HEK293 (cell line): ENCODE data around the gene HDLBP.

ENCODE experiments used
- KLF1 ChIP-seq: fragments of 450-650 bp; formaldehyde crosslinking; IDR thresholded peaks from 2 replicates; pipeline ENCODE4 v1.5.1; 2016; ENCODE audit warnings: missing biosample characterization, missing genetic modification characterization
- KLF10 ChIP-seq: fragments of 450-650 bp; IDR thresholded peaks from 2 replicates; pipeline ENCODE4 v1.5.1; 2018; ENCODE audit warnings: missing biosample characterization, mild to moderate bottlenecking, missing genetic modification characterization
- MZF1 ChIP-seq: fragments of 450-650 bp; formaldehyde crosslinking; IDR thresholded peaks from 2 replicates; pipeline ENCODE4 v1.5.1; 2017; ENCODE audit warnings: missing biosample characterization, missing genetic modification characterization, borderline replicate concordance
- ZEB2 ChIP-seq: fragments of 450-650 bp; formaldehyde crosslinking; IDR thresholded peaks from 2 replicates; pipeline ENCODE4 v1.5.1; 2016; ENCODE audit warnings: missing biosample characterization, missing genetic modification characterization
- ZNF112 ChIP-seq: fragments of 450-650 bp; formaldehyde crosslinking; IDR thresholded peaks from 2 replicates; pipeline ENCODE4 v1.5.0; 2017; ENCODE audit warnings: missing biosample characterization, missing genetic modification characterization
- ZNF121 ChIP-seq: fragments of 450-650 bp; formaldehyde crosslinking; IDR thresholded peaks from 2 replicates; pipeline ENCODE4 v1.5.1; 2016; ENCODE audit warnings: missing biosample characterization, missing genetic modification characterization
- ZNF302 ChIP-seq: fragments of 450-650 bp; formaldehyde crosslinking; IDR thresholded peaks from 2 replicates; pipeline ENCODE4 v1.5.1; 2016; ENCODE audit warnings: missing biosample characterization, missing genetic modification characterization, low read depth
- ZNF423 ChIP-seq: fragments of 450-650 bp; formaldehyde crosslinking; IDR thresholded peaks from 2 replicates; pipeline ENCODE4 v1.5.1; 2016; ENCODE audit warnings: missing biosample characterization, missing genetic modification characterization
- ZNF596 ChIP-seq: fragments of 450-650 bp; IDR thresholded peaks from 2 replicates; pipeline ENCODE4 v1.5.0; 2018; ENCODE audit warnings: missing biosample characterization, mild to moderate bottlenecking, missing genetic modification characterization, moderate library complexity
- ZNF768 ChIP-seq: fragments of 450-650 bp; formaldehyde crosslinking; IDR thresholded peaks from 2 replicates; pipeline ENCODE4 v1.5.1; 2018; ENCODE audit warnings: missing biosample characterization, mild to moderate bottlenecking, missing genetic modification characterization
- ZSCAN16 ChIP-seq: fragments of 450-650 bp; formaldehyde crosslinking; IDR thresholded peaks from 2 replicates; pipeline ENCODE4 v1.5.1; 2016; ENCODE audit warnings: missing biosample characterization, missing genetic modification characterization
- TF ChIP-seq, protein P1 (sequence below): fragments of 450-650 bp; formaldehyde crosslinking; optimal IDR thresholded peaks from 2 replicates; pipeline ENCODE3; 2016; ENCODE audit warnings: missing biosample characterization, mild to moderate bottlenecking, missing genetic modification characterization
- TF ChIP-seq, protein P2 (sequence below): fragments of 450-650 bp; formaldehyde crosslinking; IDR thresholded peaks from 2 replicates; pipeline ENCODE4 v1.5.1; 2016; ENCODE audit warnings: missing biosample characterization, missing genetic modification characterization
- TF ChIP-seq, protein P3 (sequence below): fragments of 450-650 bp; formaldehyde crosslinking; conservative IDR thresholded peaks from 2 replicates; pipeline ENCODE4 v1.5.1; 2016; ENCODE audit warnings: low read depth, missing biosample characterization, missing genetic modification characterization
- TF ChIP-seq, protein P4 (sequence below): fragments of 450-650 bp; formaldehyde crosslinking; IDR thresholded peaks from 2 replicates; pipeline ENCODE4 v1.5.1; 2016; ENCODE audit warnings: missing biosample characterization, missing genetic modification characterization
- TF ChIP-seq, protein P5 (sequence below): fragments of 450-650 bp; formaldehyde crosslinking; IDR thresholded peaks from 2 replicates; pipeline ENCODE4 v1.5.1; 2016; ENCODE audit warnings: missing biosample characterization, missing genetic modification characterization
- TF ChIP-seq, protein P6 (sequence below): fragments of 450-650 bp; formaldehyde crosslinking; IDR thresholded peaks from 2 replicates; pipeline ENCODE4; 2016; ENCODE audit warnings: missing biosample characterization, missing genetic modification characterization
- TF ChIP-seq, protein P7 (sequence below): fragments of 450-650 bp; formaldehyde crosslinking; IDR thresholded peaks from 2 replicates; pipeline ENCODE4 v1.5.1; 2017; ENCODE audit warnings: missing biosample characterization, missing genetic modification characterization
- TF ChIP-seq, protein P8 (sequence below): fragments of 450-650 bp; formaldehyde crosslinking; IDR thresholded peaks from 2 replicates; pipeline ENCODE4 v1.5.1; 2016; ENCODE audit warnings: missing biosample characterization, missing genetic modification characterization
- TF ChIP-seq, protein P9 (sequence below): fragments of 450-650 bp; formaldehyde crosslinking; IDR thresholded peaks from 2 replicates; pipeline ENCODE4 v1.5.1; 2016; ENCODE audit warnings: missing biosample characterization, missing genetic modification characterization

HDLBP gene

DNA sequence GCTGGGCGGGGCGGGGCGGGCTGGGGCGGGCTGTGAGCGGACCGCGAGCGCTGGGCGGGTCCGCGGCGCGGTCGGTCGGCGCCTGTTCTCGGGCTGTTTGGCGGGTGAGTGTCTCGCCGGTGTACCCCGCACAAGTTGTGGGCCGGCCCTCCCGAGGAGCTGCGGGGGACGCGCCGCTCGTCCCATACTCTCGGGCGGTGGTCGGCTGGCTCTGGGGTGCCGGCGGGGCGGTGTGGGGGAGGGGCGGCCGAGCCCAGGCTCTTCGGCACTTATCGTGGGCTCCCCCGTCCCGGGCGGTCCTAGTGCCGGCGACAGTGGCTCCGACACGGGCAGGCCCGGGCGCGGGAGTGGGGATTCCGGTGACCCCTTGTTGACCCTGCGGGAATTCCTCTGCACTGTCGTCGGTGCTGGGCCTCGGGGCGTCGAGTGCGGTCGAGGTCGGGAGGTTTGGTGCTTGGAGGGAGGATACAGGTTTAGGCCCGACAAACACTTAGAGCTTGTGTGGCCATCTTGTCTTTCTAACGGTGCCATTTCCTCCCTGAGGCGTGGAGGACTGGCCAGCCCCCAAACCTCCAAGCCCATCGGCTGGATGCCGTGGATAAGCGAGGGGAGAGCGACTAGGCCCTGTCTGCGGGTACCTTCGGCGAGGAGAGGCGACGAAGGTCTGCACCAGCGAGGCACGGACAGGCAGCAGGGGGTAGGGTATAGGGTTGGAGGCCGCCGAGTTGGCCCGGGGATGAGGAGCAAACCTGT is 583 bp upstream of the HDLBP start, which contains the start of gene SEPTIN2 (continued):
- TF ChIP-seq, protein P1, sequence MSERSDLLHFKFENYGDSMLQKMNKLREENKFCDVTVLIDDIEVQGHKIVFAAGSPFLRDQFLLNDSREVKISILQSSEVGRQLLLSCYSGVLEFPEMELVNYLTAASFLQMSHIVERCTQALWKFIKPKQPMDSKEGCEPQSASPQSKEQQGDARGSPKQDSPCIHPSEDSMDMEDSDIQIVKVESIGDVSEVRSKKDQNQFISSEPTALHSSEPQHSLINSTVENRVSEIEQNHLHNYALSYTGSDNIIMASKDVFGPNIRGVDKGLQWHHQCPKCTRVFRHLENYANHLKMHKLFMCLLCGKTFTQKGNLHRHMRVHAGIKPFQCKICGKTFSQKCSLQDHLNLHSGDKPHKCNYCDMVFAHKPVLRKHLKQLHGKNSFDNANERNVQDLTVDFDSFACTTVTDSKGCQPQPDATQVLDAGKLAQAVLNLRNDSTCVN (tag by site-specific recombination): peak; percentile 59
- TF ChIP-seq ZEB2 (tag by site-specific recombination) (0 out of 2 replicates have a peak, but pooled peaks have one; percentile 50), ZNF423 (tag by site-specific recombination) (peak; percentile 46; the same call in 1 of the 2 replicates), ZNF768 (tag by site-specific recombination) (no peak), KLF10 (tag by site-specific recombination) (0 out of 2 replicates have a peak, but pooled peaks have one; percentile 9), ZNF596 (tag by site-specific recombination) (no peak), ZNF121 (tag by site-specific recombination) (0 out of 2 replicates have a peak, but pooled peaks have one; percentile 30), ZNF112 (tag by site-specific recombination) (no peak), KLF1 (tag by site-specific recombination) (peak; percentile 49; the same call in 1 of the 2 replicates), MZF1 (tag by site-specific recombination) (peak; percentile 53; the same call in 1 of the 2 replicates), ZNF302 (no peak), ZSCAN16 (tag by site-specific recombination) (0 out of 2 replicates have a peak, but pooled peaks have one; percentile 24)
- TF ChIP-seq, protein P2, sequence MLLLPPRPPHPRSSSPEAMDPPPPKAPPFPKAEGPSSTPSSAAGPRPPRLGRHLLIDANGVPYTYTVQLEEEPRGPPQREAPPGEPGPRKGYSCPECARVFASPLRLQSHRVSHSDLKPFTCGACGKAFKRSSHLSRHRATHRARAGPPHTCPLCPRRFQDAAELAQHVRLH (tag by site-specific recombination): 0 out of 2 replicates have a peak, but pooled peaks have one; percentile 51
- TF ChIP-seq, protein P3, sequence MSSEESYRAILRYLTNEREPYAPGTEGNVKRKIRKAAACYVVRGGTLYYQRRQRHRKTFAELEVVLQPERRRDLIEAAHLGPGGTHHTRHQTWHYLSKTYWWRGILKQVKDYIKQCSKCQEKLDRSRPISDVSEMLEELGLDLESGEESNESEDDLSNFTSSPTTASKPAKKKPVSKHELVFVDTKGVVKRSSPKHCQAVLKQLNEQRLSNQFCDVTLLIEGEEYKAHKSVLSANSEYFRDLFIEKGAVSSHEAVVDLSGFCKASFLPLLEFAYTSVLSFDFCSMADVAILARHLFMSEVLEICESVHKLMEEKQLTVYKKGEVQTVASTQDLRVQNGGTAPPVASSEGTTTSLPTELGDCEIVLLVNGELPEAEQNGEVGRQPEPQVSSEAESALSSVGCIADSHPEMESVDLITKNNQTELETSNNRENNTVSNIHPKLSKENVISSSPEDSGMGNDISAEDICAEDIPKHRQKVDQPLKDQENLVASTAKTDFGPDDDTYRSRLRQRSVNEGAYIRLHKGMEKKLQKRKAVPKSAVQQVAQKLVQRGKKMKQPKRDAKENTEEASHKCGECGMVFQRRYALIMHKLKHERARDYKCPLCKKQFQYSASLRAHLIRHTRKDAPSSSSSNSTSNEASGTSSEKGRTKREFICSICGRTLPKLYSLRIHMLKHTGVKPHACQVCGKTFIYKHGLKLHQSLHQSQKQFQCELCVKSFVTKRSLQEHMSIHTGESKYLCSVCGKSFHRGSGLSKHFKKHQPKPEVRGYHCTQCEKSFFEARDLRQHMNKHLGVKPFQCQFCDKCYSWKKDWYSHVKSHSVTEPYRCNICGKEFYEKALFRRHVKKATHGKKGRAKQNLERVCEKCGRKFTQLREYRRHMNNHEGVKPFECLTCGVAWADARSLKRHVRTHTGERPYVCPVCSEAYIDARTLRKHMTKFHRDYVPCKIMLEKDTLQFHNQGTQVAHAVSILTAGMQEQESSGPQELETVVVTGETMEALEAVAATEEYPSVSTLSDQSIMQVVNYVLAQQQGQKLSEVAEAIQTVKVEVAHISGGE: 0 out of 2 replicates have a peak, but pooled peaks have one; percentile 10
- TF ChIP-seq, protein P4, sequence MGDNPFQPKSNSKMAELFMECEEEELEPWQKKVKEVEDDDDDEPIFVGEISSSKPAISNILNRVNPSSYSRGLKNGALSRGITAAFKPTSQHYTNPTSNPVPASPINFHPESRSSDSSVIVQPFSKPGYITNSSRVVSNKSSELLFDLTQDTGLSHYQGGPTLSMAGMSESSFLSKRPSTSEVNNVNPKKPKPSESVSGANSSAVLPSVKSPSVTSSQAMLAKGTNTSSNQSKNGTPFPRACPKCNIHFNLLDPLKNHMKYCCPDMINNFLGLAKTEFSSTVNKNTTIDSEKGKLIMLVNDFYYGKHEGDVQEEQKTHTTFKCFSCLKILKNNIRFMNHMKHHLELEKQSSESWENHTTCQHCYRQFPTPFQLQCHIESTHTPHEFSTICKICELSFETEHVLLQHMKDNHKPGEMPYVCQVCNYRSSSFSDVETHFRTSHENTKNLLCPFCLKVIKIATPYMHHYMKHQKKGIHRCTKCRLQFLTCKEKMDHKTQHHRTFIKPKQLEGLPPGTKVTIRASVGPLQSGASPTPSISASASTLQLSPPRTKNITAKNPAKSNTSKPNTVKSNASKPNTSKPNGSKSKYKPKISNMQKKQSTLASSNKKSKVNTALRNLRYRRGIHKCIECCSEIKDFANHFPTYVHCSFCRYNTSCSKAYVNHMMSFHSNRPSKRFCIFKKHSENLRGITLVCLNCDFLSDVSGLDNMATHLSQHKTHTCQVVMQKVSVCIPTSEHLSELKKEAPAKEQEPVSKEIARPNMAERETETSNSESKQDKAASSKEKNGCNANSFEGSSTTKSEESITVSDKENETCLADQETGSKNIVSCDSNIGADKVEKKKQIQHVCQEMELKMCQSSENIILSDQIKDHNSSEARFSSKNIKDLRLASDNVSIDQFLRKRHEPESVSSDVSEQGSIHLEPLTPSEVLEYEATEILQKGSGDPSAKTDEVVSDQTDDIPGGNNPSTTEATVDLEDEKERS: no peak
- TF ChIP-seq, protein P5, sequence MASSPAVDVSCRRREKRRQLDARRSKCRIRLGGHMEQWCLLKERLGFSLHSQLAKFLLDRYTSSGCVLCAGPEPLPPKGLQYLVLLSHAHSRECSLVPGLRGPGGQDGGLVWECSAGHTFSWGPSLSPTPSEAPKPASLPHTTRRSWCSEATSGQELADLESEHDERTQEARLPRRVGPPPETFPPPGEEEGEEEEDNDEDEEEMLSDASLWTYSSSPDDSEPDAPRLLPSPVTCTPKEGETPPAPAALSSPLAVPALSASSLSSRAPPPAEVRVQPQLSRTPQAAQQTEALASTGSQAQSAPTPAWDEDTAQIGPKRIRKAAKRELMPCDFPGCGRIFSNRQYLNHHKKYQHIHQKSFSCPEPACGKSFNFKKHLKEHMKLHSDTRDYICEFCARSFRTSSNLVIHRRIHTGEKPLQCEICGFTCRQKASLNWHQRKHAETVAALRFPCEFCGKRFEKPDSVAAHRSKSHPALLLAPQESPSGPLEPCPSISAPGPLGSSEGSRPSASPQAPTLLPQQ (tag by site-specific recombination): 0 out of 2 replicates have a peak, but pooled peaks have one; percentile 14
- TF ChIP-seq, protein P6, sequence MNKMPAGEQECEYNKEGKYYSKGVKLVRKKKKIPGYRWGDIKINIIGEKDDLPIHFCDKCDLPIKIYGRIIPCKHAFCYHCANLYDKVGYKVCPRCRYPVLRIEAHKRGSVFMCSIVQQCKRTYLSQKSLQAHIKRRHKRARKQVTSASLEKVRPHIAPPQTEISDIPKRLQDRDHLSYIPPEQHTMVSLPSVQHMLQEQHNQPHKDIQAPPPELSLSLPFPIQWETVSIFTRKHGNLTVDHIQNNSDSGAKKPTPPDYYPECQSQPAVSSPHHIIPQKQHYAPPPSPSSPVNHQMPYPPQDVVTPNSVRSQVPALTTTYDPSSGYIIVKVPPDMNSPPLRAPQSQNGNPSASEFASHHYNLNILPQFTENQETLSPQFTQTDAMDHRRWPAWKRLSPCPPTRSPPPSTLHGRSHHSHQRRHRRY (tag by site-specific recombination): no peak
- TF ChIP-seq, protein P7, sequence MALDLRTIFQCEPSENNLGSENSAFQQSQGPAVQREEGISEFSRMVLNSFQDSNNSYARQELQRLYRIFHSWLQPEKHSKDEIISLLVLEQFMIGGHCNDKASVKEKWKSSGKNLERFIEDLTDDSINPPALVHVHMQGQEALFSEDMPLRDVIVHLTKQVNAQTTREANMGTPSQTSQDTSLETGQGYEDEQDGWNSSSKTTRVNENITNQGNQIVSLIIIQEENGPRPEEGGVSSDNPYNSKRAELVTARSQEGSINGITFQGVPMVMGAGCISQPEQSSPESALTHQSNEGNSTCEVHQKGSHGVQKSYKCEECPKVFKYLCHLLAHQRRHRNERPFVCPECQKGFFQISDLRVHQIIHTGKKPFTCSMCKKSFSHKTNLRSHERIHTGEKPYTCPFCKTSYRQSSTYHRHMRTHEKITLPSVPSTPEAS: no peak; the same call in 1 of the 2 replicates
- TF ChIP-seq, protein P8, sequence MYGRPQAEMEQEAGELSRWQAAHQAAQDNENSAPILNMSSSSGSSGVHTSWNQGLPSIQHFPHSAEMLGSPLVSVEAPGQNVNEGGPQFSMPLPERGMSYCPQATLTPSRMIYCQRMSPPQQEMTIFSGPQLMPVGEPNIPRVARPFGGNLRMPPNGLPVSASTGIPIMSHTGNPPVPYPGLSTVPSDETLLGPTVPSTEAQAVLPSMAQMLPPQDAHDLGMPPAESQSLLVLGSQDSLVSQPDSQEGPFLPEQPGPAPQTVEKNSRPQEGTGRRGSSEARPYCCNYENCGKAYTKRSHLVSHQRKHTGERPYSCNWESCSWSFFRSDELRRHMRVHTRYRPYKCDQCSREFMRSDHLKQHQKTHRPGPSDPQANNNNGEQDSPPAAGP (tag by site-specific recombination): no peak
- TF ChIP-seq, protein P9, sequence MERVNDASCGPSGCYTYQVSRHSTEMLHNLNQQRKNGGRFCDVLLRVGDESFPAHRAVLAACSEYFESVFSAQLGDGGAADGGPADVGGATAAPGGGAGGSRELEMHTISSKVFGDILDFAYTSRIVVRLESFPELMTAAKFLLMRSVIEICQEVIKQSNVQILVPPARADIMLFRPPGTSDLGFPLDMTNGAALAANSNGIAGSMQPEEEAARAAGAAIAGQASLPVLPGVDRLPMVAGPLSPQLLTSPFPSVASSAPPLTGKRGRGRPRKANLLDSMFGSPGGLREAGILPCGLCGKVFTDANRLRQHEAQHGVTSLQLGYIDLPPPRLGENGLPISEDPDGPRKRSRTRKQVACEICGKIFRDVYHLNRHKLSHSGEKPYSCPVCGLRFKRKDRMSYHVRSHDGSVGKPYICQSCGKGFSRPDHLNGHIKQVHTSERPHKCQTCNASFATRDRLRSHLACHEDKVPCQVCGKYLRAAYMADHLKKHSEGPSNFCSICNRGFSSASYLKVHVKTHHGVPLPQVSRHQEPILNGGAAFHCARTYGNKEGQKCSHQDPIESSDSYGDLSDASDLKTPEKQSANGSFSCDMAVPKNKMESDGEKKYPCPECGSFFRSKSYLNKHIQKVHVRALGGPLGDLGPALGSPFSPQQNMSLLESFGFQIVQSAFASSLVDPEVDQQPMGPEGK: peak; percentile 35; the same call in 1 of the 2 replicates
